Cardiac muscle cell (in vitro differentiated cells and primary cell): Measurements from ENCODE around the gene TUBA3C. TPM values are rescaled to one million over a fixed set of nuclear protein-coding genes. Genes with fewer than 3 reads are reported as not detected.

Experiments
- DNase-seq, 2 donors: peaks; one replicate each; pipeline versions ENCODE4 v3.0.0 to v3.0.0-alpha.2; 2010 to 2017; ENCODE audit warnings: low read depth in 1 of 2, low spot score in 1 of 2
- H3K27ac ChIP-seq: fragments of 200-600 bp; sonication (generic); 2 replicates; pipeline ENCODE4 v1.5.1; 2016
- H3K27me3 ChIP-seq: fragments of 200-600 bp; sonication (generic); 2 replicates; pipeline ENCODE4 v1.6.0; 2016; ENCODE audit warnings: control low read depth
- H3K36me3 ChIP-seq: fragments of 200-600 bp; sonication (generic); 2 replicates; pipeline ENCODE4 v1.5.1; 2016; ENCODE audit warnings: control low read depth
- H3K4me1 ChIP-seq: fragments of 200-600 bp; sonication (generic); 2 replicates; pipeline ENCODE4 v1.8.1; 2017; ENCODE audit warnings: low read depth, mild to moderate bottlenecking, mixed run types
- H3K4me3 ChIP-seq: fragments of 200-600 bp; sonication (generic); 2 replicates; pipeline ENCODE4 v1.5.1; 2016; ENCODE audit warnings: mild to moderate bottlenecking
- H3K9me3 ChIP-seq: fragments of 200-600 bp; sonication (generic); 2 replicates; pipeline ENCODE4 v1.5.1; 2017; ENCODE audit warnings: low read depth, mild to moderate bottlenecking, control low read depth
- CTCF ChIP-seq: IDR thresholded peaks from 2 replicates; pipeline ENCODE4 v1.5.1; 2012; ENCODE audit warnings: low read depth, mild to moderate bottlenecking, low read length
- polyA plus RNA-seq: library from polyadenylated mRNA; unstranded; fragments of >200 nt; fragmentation: Nextera tagmentation; extraction: Ambion mirVana; gene quantifications from 2 replicates; pipeline ENCODE4 v1.2.1, GENCODE V29; 2016
- total RNA-seq: library from RNA; depleted of rRNA; stranded (reverse); fragments of >200 nt; gene quantifications from 2 replicates; pipeline ENCODE4 v1.2.3, GENCODE V29; 2016

The TUBA3C gene
- total and polyA plus RNA-seq, 2 experiments from 2014 or later: not detected

GRCh38 chr13:19184176-19184575 lies 2.6 kb upstream of the TUBA3C start:
- H3K36me3 ChIP-seq: no peaks in the 10 kb centered on the region
- H3K4me3 ChIP-seq: no peak overlapping the region
- no peaks in the 10 kb centered on the region for H3K4me1 ChIP-seq
- DNase-seq: no peak
- no peaks in the 10 kb centered on the region for H3K27me3 ChIP-seq
- TF ChIP-seq CTCF: no peak
- H3K9me3 ChIP-seq: no peaks in the 10 kb centered on the region
- no peak overlapping the region for H3K27ac ChIP-seq

- no peaks in the 10 kb centered on the region for H3K9me3 ChIP-seq
- no peaks in the 10 kb centered on the region for H3K4me1 ChIP-seq
- no peak for TF ChIP-seq CTCF
- no peak overlapping the region for H3K27ac ChIP-seq
- no peaks in the 10 kb centered on the region for H3K36me3 ChIP-seq
- H3K27me3 ChIP-seq: no peaks in the 10 kb centered on the region
- H3K4me3 ChIP-seq: no peak overlapping the region
- no peak for DNase-seq
Measured at GRCh38 chr13:19183676-19184075, 2.1 kb upstream of the TUBA3C start.

- H3K4me1 ChIP-seq: no peaks in the 10 kb centered on the region
- no peak for TF ChIP-seq CTCF
- no peak for DNase-seq
- no peak overlapping the region for H3K4me3 ChIP-seq
- H3K36me3 ChIP-seq: no peaks in the 10 kb centered on the region
- H3K9me3 ChIP-seq: no peaks in the 10 kb centered on the region
- H3K27me3 ChIP-seq: no peaks in the 10 kb centered on the region
- H3K27ac ChIP-seq: no peak overlapping the region
Measured at GRCh38 chr13:19182536-19182935, 912 bp upstream of the TUBA3C start.

GRCh38 chr13:19181021-19181620 lies 503 bp downstream of the TUBA3C start:
- Histone ChIP-seq H3K9me3 (no peaks in the 10 kb centered on the region), H3K4me3 (no peak overlapping the region), H3K27ac (no peak overlapping the region), H3K36me3 (no peaks in the 10 kb centered on the region), H3K4me1 (no peaks in the 10 kb centered on the region), H3K27me3 (no peaks in the 10 kb centered on the region)
- no peak for DNase-seq
- no peak for TF ChIP-seq CTCF

GRCh38 chr13:19179916-19180315 lies 1.7 kb downstream of the TUBA3C start:
- no peak for TF ChIP-seq CTCF
- no peak for DNase-seq
- Histone ChIP-seq H3K4me3 (no peak overlapping the region), H3K9me3 (no peaks in the 10 kb centered on the region), H3K27me3 (no peaks in the 10 kb centered on the region), H3K36me3 (no peaks in the 10 kb centered on the region), H3K4me1 (no peaks in the 10 kb centered on the region), H3K27ac (no peak overlapping the region)
